HG03159 (cell line): ENCODE measurements around the gene BLOC1S3.

Experiments used
- ATAC-seq: cut with Tn5 transposase; IDR thresholded peaks from one replicate; pipeline ENCODE4 v1.9.1; 2021; ENCODE audit warnings: mild to moderate bottlenecking, moderate library complexity; ENCODE audit not compliant: unreplicated experiment

The BLOC1S3 gene

DNA sequence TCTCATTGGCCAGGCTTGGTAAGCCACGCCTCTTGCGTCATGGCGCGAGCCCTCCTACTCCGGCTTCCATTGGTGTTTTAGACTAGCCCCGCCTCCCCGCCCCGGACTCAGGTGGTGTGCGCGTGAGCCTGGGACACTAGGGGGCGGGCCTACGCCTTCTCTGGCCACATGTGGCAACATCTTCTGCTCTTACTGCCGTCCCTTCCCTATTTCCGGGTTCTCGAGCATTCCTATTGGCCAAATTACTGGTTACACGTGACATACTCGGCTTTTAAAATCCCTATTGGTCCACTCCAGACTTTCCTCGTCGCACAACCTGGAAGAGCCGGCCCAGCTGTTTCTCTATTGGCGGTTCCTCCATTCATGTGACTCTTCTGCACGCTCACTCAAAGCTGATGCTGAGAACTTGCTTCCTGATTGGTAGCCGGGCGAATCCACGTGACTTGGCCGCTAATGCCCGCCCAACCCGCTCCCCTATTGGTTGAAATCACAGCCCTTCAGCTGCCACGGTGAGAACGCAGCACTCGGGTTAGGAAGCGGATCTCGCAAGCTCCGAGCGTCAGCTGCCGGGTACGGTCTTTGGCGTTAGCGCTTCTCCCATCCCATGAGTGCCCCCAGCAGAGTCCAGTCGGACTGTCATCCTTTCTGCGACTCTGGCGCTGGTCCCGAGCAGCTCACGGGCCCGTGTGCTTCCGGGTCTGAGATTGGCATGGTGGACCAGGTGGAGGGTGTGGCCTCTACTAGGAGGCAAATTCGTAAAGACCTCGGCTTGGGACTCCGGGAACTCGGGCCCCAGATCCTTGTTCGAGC lies at the start of gene BLOC1S3:
Gene BLOC1S3, plus strand, starts transcription at position 523 of the 810 bp plus-strand sequence. CDS start 513 bp downstream, outside the sequence.
- ATAC-seq: peak; percentile 77

- ATAC-seq: no peak
Observed at GRCh38 chr19:45128806-45129205, 49.8 kb upstream of the BLOC1S3 start.

- no peak for ATAC-seq
Observed at GRCh38 chr19:45130236-45130635, 48.3 kb upstream of the BLOC1S3 start.

DNA sequence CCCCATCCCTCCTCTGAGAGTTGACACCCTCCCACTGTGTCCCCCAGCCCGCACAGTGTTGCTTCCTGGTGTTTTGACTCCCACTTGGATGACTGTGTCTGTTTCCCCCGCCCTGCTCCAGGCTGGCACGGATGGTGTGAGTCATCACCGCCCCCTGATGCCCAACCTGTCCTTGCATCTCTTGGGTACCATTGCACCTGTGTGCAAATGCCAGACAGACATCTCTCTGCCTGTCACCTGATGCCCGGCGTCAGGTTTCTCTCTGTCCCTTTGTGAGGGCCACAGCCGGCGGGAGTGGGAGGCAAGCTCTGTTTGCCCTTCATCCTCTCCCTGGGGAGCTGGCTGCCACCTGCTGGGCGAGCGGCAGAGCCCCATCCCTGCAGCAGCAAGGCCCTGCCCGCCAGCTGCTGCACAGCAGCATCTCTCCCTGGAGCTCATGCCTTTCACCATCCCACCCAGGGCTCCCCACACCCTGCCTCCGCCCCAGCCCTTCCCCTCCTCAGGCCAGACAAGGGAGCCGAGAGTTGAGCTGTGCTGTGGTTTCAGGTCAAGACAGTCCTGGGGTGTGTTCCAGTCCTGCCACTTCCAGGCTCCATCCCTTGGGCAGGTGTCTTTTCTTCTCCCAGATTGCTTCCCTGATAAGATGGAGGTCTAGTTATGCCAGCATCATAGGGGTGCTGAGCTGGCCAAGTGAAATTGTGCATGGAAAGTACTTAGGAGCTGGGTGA lies 47.5 kb upstream of the BLOC1S3 start:
- ATAC-seq: no peak

DNA sequence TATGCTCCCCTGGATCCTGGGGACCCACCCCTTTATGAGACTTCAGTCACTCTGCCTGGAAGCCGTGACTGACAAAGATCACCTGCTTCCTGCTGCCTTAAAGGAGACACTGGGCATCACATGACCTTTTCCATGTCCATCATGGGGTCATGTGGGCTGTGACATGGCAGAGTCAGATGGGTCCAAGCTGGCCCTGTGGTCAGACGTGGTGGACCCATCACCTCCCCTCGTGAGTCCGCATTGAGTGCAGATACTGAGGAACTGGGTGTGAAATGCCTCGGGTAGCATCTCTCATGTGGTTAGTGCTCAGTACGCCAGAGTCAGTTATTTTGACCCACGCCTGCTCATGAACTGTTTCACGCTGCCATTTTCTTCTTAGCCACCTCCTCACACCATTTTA lies 44.9 kb upstream of the BLOC1S3 start:
- ATAC-seq: no peak

- ATAC-seq: no peak
Observed at GRCh38 chr19:45135176-45135885, 43.3 kb upstream of the BLOC1S3 start.

DNA sequence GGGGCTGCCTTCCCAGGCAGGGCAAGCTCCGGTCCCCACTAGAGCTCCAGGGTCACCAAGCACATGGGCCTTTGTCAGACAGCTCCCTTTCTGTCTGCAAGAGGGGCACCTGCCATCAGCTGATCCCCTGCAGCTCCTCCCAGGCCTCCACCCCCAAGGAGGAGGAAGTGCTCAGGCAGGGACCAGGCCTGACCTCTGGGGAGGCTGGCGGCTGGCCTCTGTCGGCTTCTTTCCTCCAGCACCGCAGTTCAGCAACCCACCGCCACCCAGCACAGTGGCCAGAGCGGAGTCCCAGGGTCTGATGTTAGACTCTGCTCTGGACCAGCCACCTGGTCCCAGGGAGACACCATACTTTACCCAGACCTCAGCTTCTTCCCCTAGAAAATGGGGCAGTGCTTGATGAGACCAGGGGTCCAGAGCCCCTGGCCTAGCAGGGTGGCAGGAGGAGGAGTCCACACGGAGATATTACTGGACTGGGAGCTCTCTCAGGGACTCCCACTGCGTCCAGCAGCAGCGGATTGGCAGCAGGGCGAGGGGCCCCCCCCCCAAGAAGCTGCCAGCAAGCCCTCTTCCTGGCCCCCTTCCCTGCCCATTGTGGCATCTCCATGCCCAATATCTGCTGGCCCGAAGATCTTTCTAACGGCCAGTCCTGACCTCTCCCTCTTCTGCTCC lies 41.9 kb upstream of the BLOC1S3 start:
- no peak for ATAC-seq

- peak; percentile 72 for ATAC-seq
Observed at GRCh38 chr19:45137179-45137761, 41.3 kb upstream of the BLOC1S3 start.

DNA sequence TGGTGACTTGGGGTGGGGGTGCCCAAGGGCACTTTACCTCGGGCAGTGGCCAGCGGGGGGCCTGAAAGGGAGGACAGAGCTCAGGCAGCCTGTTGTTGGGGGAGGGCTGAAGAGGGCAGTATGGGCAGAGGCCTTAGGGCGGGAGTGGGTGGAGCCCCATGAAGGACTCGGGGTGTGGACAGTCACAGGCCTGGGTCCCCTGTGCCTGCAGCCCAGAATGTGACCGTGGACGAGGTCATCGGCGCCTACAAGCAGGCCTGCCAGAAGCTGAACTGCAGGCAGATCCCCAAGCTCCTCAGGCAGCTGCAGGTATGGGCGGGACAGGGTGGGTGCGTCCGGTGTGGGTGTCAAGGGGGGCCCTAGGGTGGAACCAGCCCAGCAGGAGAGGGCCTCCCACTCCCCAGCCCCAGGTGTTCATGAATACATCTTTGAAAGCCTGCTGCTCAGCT lies 40.3 kb upstream of the BLOC1S3 start:
- no peak for ATAC-seq

- no peak for ATAC-seq
Observed at GRCh38 chr19:45139286-45140143, 39.1 kb upstream of the BLOC1S3 start.

DNA sequence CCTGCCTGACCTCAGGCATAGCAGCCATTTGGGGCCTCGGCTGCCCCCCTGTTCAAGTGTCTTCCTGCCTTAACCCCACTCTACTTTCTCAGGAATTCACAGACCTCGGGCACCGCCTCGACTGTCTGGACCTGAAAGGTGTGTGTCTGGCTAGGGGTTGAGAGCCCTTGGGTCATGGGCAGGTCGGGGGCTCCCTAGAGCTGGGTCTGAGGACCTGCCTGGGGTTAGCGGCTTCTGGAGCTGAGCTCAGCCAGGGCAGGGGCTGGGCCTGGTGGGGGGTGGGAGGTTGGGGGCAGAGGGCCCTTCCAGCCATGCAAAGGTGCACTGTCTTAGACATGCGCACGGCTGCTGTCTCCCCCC lies 38.5 kb upstream of the BLOC1S3 start:
- ATAC-seq: no peak

GRCh38 chr19:45140533-45140932 lies 38.1 kb upstream of the BLOC1S3 start:
- no peak for ATAC-seq

DNA sequence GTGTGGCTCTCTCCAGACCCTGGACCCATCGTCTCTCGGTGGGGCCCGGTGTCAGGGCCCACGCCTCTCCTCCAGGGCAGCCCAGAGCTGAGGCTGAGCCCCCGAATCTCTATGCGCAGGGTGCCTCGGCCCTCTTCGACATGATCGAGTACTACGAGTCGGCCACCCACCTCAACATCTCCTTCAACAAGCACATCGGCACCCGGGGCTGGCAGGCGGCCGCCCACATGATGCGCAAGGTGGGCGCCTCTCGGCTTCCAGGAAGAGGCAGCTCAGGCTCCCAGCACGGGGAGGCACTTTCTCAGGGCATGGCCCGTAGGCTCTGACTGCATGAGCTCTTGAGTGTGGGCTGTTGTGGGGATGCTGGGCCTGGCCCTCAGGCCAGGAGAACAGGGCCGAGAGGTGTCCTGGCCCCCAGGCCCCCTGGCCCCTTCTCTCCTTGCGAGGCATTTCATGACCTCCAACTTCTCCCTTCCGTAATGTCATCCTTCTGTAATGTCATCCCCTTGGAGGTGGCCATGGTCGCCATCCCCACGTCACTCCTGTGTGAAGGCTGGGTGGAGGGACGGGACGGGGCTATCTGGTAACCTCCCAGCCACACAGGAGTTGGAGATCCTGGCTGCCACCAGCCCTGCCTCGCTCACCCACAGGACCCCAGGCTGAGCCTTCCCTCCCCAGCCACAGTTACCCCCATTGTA lies 37.2 kb upstream of the BLOC1S3 start:
- no peak for ATAC-seq

- ATAC-seq: no peak
Observed at GRCh38 chr19:45142016-45142725, 36.4 kb upstream of the BLOC1S3 start.

GRCh38 chr19:45142726-45143110 lies 35.9 kb upstream of the BLOC1S3 start:
- ATAC-seq: no peak

- no peak for ATAC-seq
Observed at GRCh38 chr19:45144431-45145269, 33.9 kb upstream of the BLOC1S3 start.
